MM.1S (cell line): ENCODE results near the gene VAV3.

Experiments used
- DNase-seq: peaks from one replicate; pipeline ENCODE4 v3.0.0-alpha.2; 2015
- H2AFZ ChIP-seq: fragments of 300-600 bp; sonication (generic); 2 replicates; pipeline ENCODE4 v1.6.0; 2016; ENCODE audit warnings: antibody characterized with exemption, low read length
- H3F3A ChIP-seq: fragments of 300-600 bp; sonication (generic); 2 replicates; pipeline ENCODE4 v1.6.1; 2016; ENCODE audit warnings: mild to moderate bottlenecking, antibody characterized with exemption, low read length, moderate library complexity, mixed read lengths; ENCODE audit not compliant: insufficient read depth
- H3K27ac ChIP-seq: fragments of 300-600 bp; sonication (generic); 2 replicates; pipeline ENCODE4 v1.5.1; 2016; ENCODE audit warnings: mild to moderate bottlenecking, low read length
- H3K27me3 ChIP-seq: fragments of 300-600 bp; sonication (generic); replicated peaks from 2 replicates; pipeline ENCODE4 v1.6.0; 2016; ENCODE audit warnings: low read length; ENCODE audit not compliant: insufficient read depth
- H3K36me3 ChIP-seq: fragments of 300-600 bp; sonication (generic); replicated peaks from 2 replicates; pipeline ENCODE4 v1.6.1; 2016; ENCODE audit warnings: mild to moderate bottlenecking, low read length, mixed read lengths; ENCODE audit not compliant: insufficient read depth
- H3K4me1 ChIP-seq: fragments of 300-600 bp; sonication (generic); 2 replicates; pipeline ENCODE4 v1.6.1; 2016; ENCODE audit warnings: low read length, mixed read lengths
- H3K4me2 ChIP-seq: fragments of 300-600 bp; sonication (generic); 2 replicates; pipeline ENCODE4 v1.6.0; 2016; ENCODE audit warnings: low read depth, low read length
- H3K4me3 ChIP-seq: fragments of 300-600 bp; sonication (generic); 2 replicates; pipeline ENCODE4 v1.5.1; 2016; ENCODE audit warnings: low read length, mixed read lengths
- H3K79me2 ChIP-seq: fragments of 300-600 bp; sonication (generic); 2 replicates; pipeline ENCODE4 v1.6.1; 2016; ENCODE audit warnings: mixed run types, low read length, mixed read lengths
- H3K9ac ChIP-seq: fragments of 300-600 bp; sonication (generic); 2 replicates; pipeline ENCODE4 v1.6.1; 2016; ENCODE audit warnings: low read length, mixed read lengths
- H3K9me2 ChIP-seq: fragments of 300-600 bp; sonication (generic); replicated peaks from 2 replicates; pipeline ENCODE4 v1.6.1; 2016; ENCODE audit warnings: mild to moderate bottlenecking, low read length, mixed read lengths; ENCODE audit not compliant: insufficient read depth
- H3K9me3 ChIP-seq: fragments of 300-600 bp; sonication (generic); replicated peaks from 2 replicates; pipeline ENCODE4 v1.6.1; 2016; ENCODE audit warnings: mild to moderate bottlenecking, low read length, mixed read lengths; ENCODE audit not compliant: insufficient read depth
- H4K20me1 ChIP-seq: fragments of 300-600 bp; sonication (generic); 2 replicates; pipeline ENCODE4 v1.6.1; 2016; ENCODE audit warnings: mild to moderate bottlenecking, low read length, moderate library complexity, mixed read lengths; ENCODE audit not compliant: insufficient read depth
- CTCF ChIP-seq: fragments of 300-600 bp; sonication (generic); IDR thresholded peaks from 2 replicates; pipeline ENCODE4 v1.5.1; 2016; ENCODE audit warnings: antibody characterized with exemption, low read length, mixed read lengths
- EZH2 ChIP-seq: fragments of 300-600 bp; sonication (generic); optimal IDR thresholded peaks from 2 replicates; pipeline ENCODE3; 2017; ENCODE audit warnings: low read depth, mild to moderate bottlenecking, antibody characterized with exemption, low read length, mixed read lengths
- EZH2phosphoT487 ChIP-seq: fragments of 300-600 bp; sonication (generic); IDR thresholded peaks from 2 replicates; pipeline ENCODE4 v1.6.1; 2018; ENCODE audit warnings: antibody characterized with exemption, low read length

The VAV3 gene

GRCh38 chr1:107678993-107679392, 286.0 kb downstream of the VAV3 start:
- no peaks in the 10 kb centered on the region for H3K79me2 ChIP-seq
- no peaks in the 10 kb centered on the region for H3K27me3 ChIP-seq
- no peaks in the 10 kb centered on the region for H4K20me1 ChIP-seq
- no peaks in the 10 kb centered on the region for H3K4me1 ChIP-seq
- H3F3A ChIP-seq: no peaks in the 10 kb centered on the region
- no peak overlapping the region for H3K27ac ChIP-seq
- no peaks in the 10 kb centered on the region for H3K9me2 ChIP-seq
- no peak overlapping the region for H3K4me3 ChIP-seq
- no peaks in the 10 kb centered on the region for H3K36me3 ChIP-seq
- H3K9me3 ChIP-seq: no peaks in the 10 kb centered on the region
- no peak for TF ChIP-seq EZH2phosphoT487
- no peak for TF ChIP-seq CTCF
- TF ChIP-seq EZH2: no peak
- H3K9ac ChIP-seq: no peak overlapping the region
- H2AFZ ChIP-seq: no peak overlapping the region
- no peak for DNase-seq
- no peak overlapping the region for H3K4me2 ChIP-seq

GRCh38 chr1:107677697-107678096, 287.3 kb downstream of the VAV3 start:
- TF ChIP-seq EZH2 (no peak), CTCF (no peak), EZH2phosphoT487 (no peak)
- no peaks in the 10 kb centered on the region for H3K4me1 ChIP-seq
- no peak overlapping the region for H3K4me2 ChIP-seq

GRCh38 chr1:107674486-107674885, 290.5 kb downstream of the VAV3 start:
- Histone ChIP-seq H3K9ac (no peak overlapping the region), H3K79me2 (no peaks in the 10 kb centered on the region), H3K4me3 (no peak overlapping the region), H3K9me2 (no peaks in the 10 kb centered on the region), H3K9me3 (no peaks in the 10 kb centered on the region), H2AFZ (no peak overlapping the region), H3K27me3 (no peaks in the 10 kb centered on the region), H3F3A (no peaks in the 10 kb centered on the region), H3K36me3 (no peaks in the 10 kb centered on the region), H3K4me2 (no peak overlapping the region), H3K4me1 (no peaks in the 10 kb centered on the region), H4K20me1 (no peaks in the 10 kb centered on the region), H3K27ac (no peak overlapping the region)
- DNase-seq: no peak
- TF ChIP-seq EZH2 (no peak), EZH2phosphoT487 (no peak), CTCF (no peak)

More at GRCh38 chr1:107677697-107678096, 287.3 kb downstream of the VAV3 start:
- H3K9me3 ChIP-seq: no peaks in the 10 kb centered on the region
- no peaks in the 10 kb centered on the region for H3K27me3 ChIP-seq
- no peaks in the 10 kb centered on the region for H3F3A ChIP-seq
- H3K4me3 ChIP-seq: no peak overlapping the region
- no peak overlapping the region for H3K27ac ChIP-seq
- no peaks in the 10 kb centered on the region for H3K36me3 ChIP-seq
- no peak overlapping the region for H3K9ac ChIP-seq
- no peaks in the 10 kb centered on the region for H3K79me2 ChIP-seq
- no peaks in the 10 kb centered on the region for H3K9me2 ChIP-seq
- no peak for DNase-seq
- no peaks in the 10 kb centered on the region for H4K20me1 ChIP-seq
- no peak overlapping the region for H2AFZ ChIP-seq
